Measurements from ENCODE around the gene PCDHB7. TPM values are rescaled to one million over a fixed set of nuclear protein-coding genes. Genes with fewer than 3 reads are reported as not detected.

PCDHB7 gene
- total RNA-seq, result under 0.01 TPM in 1 of 2 replicates, not detected in the other

GRCh38 chr5:141172381-141173204 is at the start of gene PCDHB7:
Gene PCDHB7, plus strand, starts transcription at chr5:141172644. Its CDS starts 192 bp downstream, at chr5:141172836.

GRCh38 chr5:141135030-141135717 is 37.3 kb upstream of the PCDHB7 start, which contains the start of gene PCDHB5:
Gene PCDHB5, plus strand, starts transcription at chr5:141135206. Its CDS starts 229 bp downstream, at chr5:141135435.

GRCh38 chr5:141149812-141150211 is 22.6 kb upstream of the PCDHB7 start, which contains the start of gene PCDHB6:
Gene PCDHB6, plus strand, starts transcription at chr5:141150057. Its CDS starts 201 bp downstream, at chr5:141150258.

GRCh38 chr5:141177577-141178191 is 5.2 kb downstream of the PCDHB7 start, which contains the start of gene PCDHB8:
Gene PCDHB8, plus strand, starts transcription at chr5:141177790. Its CDS starts 245 bp downstream, at chr5:141178035.

GRCh38 chr5:141182248-141182647 is 9.8 kb downstream of the PCDHB7 start, which contains the start of gene PCDHB16:
Gene PCDHB16, plus strand, starts transcription at chr5:141182387. Its CDS starts 173 bp downstream, at chr5:141182560.

GRCh38 chr5:141186897-141187512 is 14.6 kb downstream of the PCDHB7 start, which contains the start of gene PCDHB9:
Gene PCDHB9, plus strand, starts transcription at chr5:141187161. Its CDS starts 158 bp downstream, at chr5:141187319.

GRCh38 chr5:141192110-141192725 is 19.8 kb downstream of the PCDHB7 start, which contains the start of gene PCDHB10:
Gene PCDHB10, plus strand, starts transcription at chr5:141192353. Its CDS starts 200 bp downstream, at chr5:141192553.

GRCh38 chr5:141199359-141200235 is 27.2 kb downstream of the PCDHB7 start, which contains the start of gene PCDHB11:
Gene PCDHB11, plus strand, starts transcription at chr5:141199627. Its CDS starts 148 bp downstream, at chr5:141199775.

GRCh38 chr5:141208478-141208877 is 36.0 kb downstream of the PCDHB7 start, which contains the start of gene PCDHB12:
Gene PCDHB12, plus strand, starts transcription at chr5:141208719. Its CDS starts 189 bp downstream, at chr5:141208908.

GRCh38 chr5:141213656-141214339 is 41.4 kb downstream of the PCDHB7 start, which contains the start of gene PCDHB13:
Gene PCDHB13, plus strand, starts transcription at chr5:141213919. Its CDS starts 205 bp downstream, at chr5:141214124.

GRCh38 chr5:141223112-141223783 is 50.8 kb downstream of the PCDHB7 start, which contains the start of gene PCDHB14:
Gene PCDHB14, plus strand, starts transcription at chr5:141223343. Its CDS starts 163 bp downstream, at chr5:141223506.

Other genes with a start within 250 kb of the PCDHB7 start
- gene PCDHAC1, start 246.3 kb upstream of the PCDHB7 start, total RNA-seq, result 0.48 and 0.85 TPM in 2 replicates
- gene PCDHAC2, start 206.2 kb upstream of the PCDHB7 start, total RNA-seq, result 1.9 and 16.0 TPM in 2 replicates
- gene PCDHB1, start 121.3 kb upstream of the PCDHB7 start, total RNA-seq, result not detected in 2 replicates
- 0.43 and 1.4 TPM in 2 replicates for gene PCDHB2, start 78.0 kb upstream of the PCDHB7 start, total RNA-seq
- gene PCDHB3, start 72.2 kb upstream of the PCDHB7 start, total RNA-seq, result 0.21 and 0.48 TPM in 2 replicates
- under 0.01 TPM in 1 of 2 replicates, not detected in the other for gene PCDHB4, start 50.8 kb upstream of the PCDHB7 start, total RNA-seq
- 0.24 and 0.64 TPM in 2 replicates for gene PCDHB5, start 37.4 kb upstream of the PCDHB7 start, total RNA-seq
- not detected in 2 replicates for gene PCDHB6, start 22.6 kb upstream of the PCDHB7 start, total RNA-seq
- gene PCDHB8, start 5.1 kb downstream of the PCDHB7 start, total RNA-seq, result under 0.01 TPM in 2 replicates
- gene PCDHB16, start 9.7 kb downstream of the PCDHB7 start, total RNA-seq, result under 0.01 TPM in 1 of 2 replicates, not detected in the other
- under 0.01 TPM in 1 of 2 replicates, not detected in the other for gene PCDHB9, start 14.5 kb downstream of the PCDHB7 start, total RNA-seq
- gene PCDHB10, start 19.7 kb downstream of the PCDHB7 start, total RNA-seq, result under 0.01 and 0.21 TPM in 2 replicates
- 0.24 and 0.43 TPM in 2 replicates for gene PCDHB11, start 27.0 kb downstream of the PCDHB7 start, total RNA-seq
- under 0.01 TPM in 1 of 2 replicates, not detected in the other for gene PCDHB12, start 36.1 kb downstream of the PCDHB7 start, total RNA-seq
- gene PCDHB13, start 41.3 kb downstream of the PCDHB7 start, total RNA-seq, result 0.24 TPM in 1 of 2 replicates, not detected in the other
- gene PCDHB14, start 50.7 kb downstream of the PCDHB7 start, total RNA-seq, result 0.24 and 0.43 TPM in 2 replicates
- gene PCDHB15, start 72.8 kb downstream of the PCDHB7 start, total RNA-seq, result 0.21 and 0.24 TPM in 2 replicates
- gene SLC25A2, start 131.4 kb downstream of the PCDHB7 start, total RNA-seq, result not detected in 2 replicates
- 30.1 and 32.8 TPM in 2 replicates for gene TAF7, start 148.1 kb downstream of the PCDHB7 start, total RNA-seq
- gene PCDHGA1, start 157.9 kb downstream of the PCDHB7 start, total RNA-seq, result under 0.01 TPM in 1 of 2 replicates, not detected in the other
- gene PCDHGA2, start 166.1 kb downstream of the PCDHB7 start, total RNA-seq, result 0.21 and 0.48 TPM in 2 replicates
- gene PCDHGA3, start 171.2 kb downstream of the PCDHB7 start, total RNA-seq, result under 0.01 and 0.21 TPM in 2 replicates
- gene PCDHGB1, start 177.5 kb downstream of the PCDHB7 start, total RNA-seq, result 0.21 and 0.24 TPM in 2 replicates
- 0.24 TPM in 1 of 2 replicates, not detected in the other for gene PCDHGA4, start 182.4 kb downstream of the PCDHB7 start, total RNA-seq
- gene PCDHGB2, start 187.3 kb downstream of the PCDHB7 start, total RNA-seq, result under 0.01 TPM in 1 of 2 replicates, not detected in the other
- 0.24 TPM in 1 of 2 replicates, not detected in the other for gene PCDHGA5, start 191.5 kb downstream of the PCDHB7 start, total RNA-seq
- 0.24 and 0.43 TPM in 2 replicates for gene PCDHGB3, start 197.6 kb downstream of the PCDHB7 start, total RNA-seq
- under 0.01 and 0.24 TPM in 2 replicates for gene PCDHGA6, start 201.2 kb downstream of the PCDHB7 start, total RNA-seq
- gene PCDHGA7, start 210.1 kb downstream of the PCDHB7 start, total RNA-seq, result 0.21 and 0.24 TPM in 2 replicates
- 0.64 and 5.3 TPM in 2 replicates for gene PCDHGB4, start 215.1 kb downstream of the PCDHB7 start, total RNA-seq
- 0.21 and 0.48 TPM in 2 replicates for gene PCDHGA8, start 220.0 kb downstream of the PCDHB7 start, total RNA-seq
- gene PCDHGB5, start 225.3 kb downstream of the PCDHB7 start, total RNA-seq, result 2.6 and 4.6 TPM in 2 replicates
- gene PCDHGA9, start 230.1 kb downstream of the PCDHB7 start, total RNA-seq, result 0.72 and 0.85 TPM in 2 replicates
- gene PCDHGB6, start 235.4 kb downstream of the PCDHB7 start, total RNA-seq, result 0.48 and 0.64 TPM in 2 replicates
- gene PCDHGA10, start 240.3 kb downstream of the PCDHB7 start, total RNA-seq, result 2.2 and 4.3 TPM in 2 replicates
- 1.1 and 3.4 TPM in 2 replicates for gene PCDHGB7, start 245.0 kb downstream of the PCDHB7 start, total RNA-seq
- gene PCDHGA11, start 248.4 kb downstream of the PCDHB7 start, total RNA-seq, result 2.2 and 2.6 TPM in 2 replicates

Data from tracheal epithelial cell (primary cell).